ENCODE measurements around the gene METTL25. TPM values are rescaled to one million over a fixed set of nuclear protein-coding genes. Genes with fewer than 3 reads are reported as not detected.

Gene METTL25
- total RNA-seq, 1 donor from 2014 or later = 8.8 TPM

DNA sequence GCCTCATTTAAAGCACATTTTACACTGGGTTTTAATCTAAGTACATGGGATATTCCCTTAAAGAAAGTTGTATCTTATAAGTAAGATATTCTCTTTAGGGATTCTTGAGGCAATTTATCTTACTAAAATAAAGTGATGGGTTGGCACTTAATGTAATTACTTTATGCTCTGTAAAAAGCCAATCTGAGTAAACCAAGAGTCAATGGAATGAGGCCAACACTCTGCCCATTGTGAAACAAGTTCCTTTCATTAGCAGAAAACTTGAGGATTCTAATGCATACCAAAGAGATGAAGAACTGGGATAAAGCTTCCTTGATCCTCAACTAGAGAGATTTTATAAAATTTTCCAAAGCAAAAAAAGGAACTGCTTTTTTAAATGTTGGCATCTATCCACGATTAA is 121.2 kb downstream of the METTL25 start:
- Mint-ChIP-seq H3K9me3 (ENCODE audit: unreplicated experiment) (peaks cover 11% of the 10 kb centered on the region), H3K4me3 (ENCODE audit: unreplicated experiment) (no peak overlapping the region), H3K27me3 (ENCODE audit: unreplicated experiment) (no peaks in the 10 kb centered on the region), H3K36me3 (ENCODE audit: unreplicated experiment) (peaks cover 6% of the 10 kb centered on the region), H3K4me1 (ENCODE audit: unreplicated experiment) (peaks cover 11% of the 10 kb centered on the region), H3K27ac (ENCODE audit: unreplicated experiment) (no peak overlapping the region)
- TF ChIP-seq, protein P1, sequence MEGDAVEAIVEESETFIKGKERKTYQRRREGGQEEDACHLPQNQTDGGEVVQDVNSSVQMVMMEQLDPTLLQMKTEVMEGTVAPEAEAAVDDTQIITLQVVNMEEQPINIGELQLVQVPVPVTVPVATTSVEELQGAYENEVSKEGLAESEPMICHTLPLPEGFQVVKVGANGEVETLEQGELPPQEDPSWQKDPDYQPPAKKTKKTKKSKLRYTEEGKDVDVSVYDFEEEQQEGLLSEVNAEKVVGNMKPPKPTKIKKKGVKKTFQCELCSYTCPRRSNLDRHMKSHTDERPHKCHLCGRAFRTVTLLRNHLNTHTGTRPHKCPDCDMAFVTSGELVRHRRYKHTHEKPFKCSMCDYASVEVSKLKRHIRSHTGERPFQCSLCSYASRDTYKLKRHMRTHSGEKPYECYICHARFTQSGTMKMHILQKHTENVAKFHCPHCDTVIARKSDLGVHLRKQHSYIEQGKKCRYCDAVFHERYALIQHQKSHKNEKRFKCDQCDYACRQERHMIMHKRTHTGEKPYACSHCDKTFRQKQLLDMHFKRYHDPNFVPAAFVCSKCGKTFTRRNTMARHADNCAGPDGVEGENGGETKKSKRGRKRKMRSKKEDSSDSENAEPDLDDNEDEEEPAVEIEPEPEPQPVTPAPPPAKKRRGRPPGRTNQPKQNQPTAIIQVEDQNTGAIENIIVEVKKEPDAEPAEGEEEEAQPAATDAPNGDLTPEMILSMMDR (IDR thresholded peaks at IDR 0.05) = no peak
- no peak for DNase-seq (ENCODE audit: extremely low spot score, unreplicated experiment)

DNA sequence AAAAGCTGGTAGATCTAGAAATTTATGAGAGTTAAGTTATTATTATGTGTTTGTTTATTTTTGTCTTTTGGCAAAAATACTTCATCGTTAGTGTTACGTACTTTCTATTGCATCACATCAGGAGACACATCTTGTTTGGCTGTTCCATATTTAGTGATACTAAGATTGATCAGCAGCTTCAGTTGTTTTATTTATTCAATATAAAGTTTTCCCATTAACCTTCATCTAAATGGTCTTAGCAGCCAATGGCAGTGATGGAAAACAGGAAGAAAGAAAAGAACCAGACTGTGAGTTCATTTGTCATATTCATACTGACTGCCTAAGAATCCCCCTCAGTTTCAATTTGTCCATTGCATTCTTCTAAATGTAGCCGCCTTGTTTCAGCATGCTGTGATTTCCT is 122.3 kb downstream of the METTL25 start:
- TF ChIP-seq, protein P1 (IDR thresholded peaks at IDR 0.05) = no peak

DNA sequence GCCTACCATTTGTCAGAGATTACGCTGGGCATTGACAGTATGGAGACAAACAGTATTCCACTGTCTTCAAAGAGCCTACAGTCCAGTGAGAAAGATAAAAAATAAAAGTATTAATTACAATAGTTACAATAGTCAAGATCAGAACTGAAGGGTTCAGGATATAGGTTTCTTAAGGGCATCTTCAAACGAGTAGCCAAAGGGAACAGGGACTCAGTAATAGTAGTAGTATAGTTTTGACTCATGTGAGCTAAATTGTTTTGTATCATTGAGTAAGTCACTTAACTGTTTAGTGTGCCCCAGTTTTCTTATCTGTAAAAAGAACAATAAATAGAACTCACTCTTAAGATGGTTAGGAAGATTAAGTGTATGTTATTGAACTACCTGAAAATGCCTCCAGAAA is 123.6 kb downstream of the METTL25 start:
- Mint-ChIP-seq H3K4me1 (ENCODE audit: unreplicated experiment) (no peaks in the 10 kb centered on the region), H3K36me3 (ENCODE audit: unreplicated experiment) (peaks cover 2% of the 10 kb centered on the region), H3K4me3 (ENCODE audit: unreplicated experiment) (no peak overlapping the region), H3K27me3 (ENCODE audit: unreplicated experiment) (no peaks in the 10 kb centered on the region), H3K27ac (ENCODE audit: unreplicated experiment) (no peak overlapping the region), H3K9me3 (ENCODE audit: unreplicated experiment) (peaks cover 10% of the 10 kb centered on the region)
- no peak for DNase-seq (ENCODE audit: extremely low spot score, unreplicated experiment)
- TF ChIP-seq, protein P1 (IDR thresholded peaks at IDR 0.05) = no peak

More for the DNA sequence above, 122.3 kb downstream of the METTL25 start:
- Mint-ChIP-seq H3K27me3 (ENCODE audit: unreplicated experiment) (no peaks in the 10 kb centered on the region), H3K27ac (ENCODE audit: unreplicated experiment) (no peak overlapping the region), H3K9me3 (ENCODE audit: unreplicated experiment) (peaks cover 10% of the 10 kb centered on the region), H3K4me1 (ENCODE audit: unreplicated experiment) (peaks cover 3% of the 10 kb centered on the region), H3K36me3 (ENCODE audit: unreplicated experiment) (peaks cover 2% of the 10 kb centered on the region), H3K4me3 (ENCODE audit: unreplicated experiment) (no peak overlapping the region)
- DNase-seq (ENCODE audit: extremely low spot score, unreplicated experiment) = no peak

DNA sequence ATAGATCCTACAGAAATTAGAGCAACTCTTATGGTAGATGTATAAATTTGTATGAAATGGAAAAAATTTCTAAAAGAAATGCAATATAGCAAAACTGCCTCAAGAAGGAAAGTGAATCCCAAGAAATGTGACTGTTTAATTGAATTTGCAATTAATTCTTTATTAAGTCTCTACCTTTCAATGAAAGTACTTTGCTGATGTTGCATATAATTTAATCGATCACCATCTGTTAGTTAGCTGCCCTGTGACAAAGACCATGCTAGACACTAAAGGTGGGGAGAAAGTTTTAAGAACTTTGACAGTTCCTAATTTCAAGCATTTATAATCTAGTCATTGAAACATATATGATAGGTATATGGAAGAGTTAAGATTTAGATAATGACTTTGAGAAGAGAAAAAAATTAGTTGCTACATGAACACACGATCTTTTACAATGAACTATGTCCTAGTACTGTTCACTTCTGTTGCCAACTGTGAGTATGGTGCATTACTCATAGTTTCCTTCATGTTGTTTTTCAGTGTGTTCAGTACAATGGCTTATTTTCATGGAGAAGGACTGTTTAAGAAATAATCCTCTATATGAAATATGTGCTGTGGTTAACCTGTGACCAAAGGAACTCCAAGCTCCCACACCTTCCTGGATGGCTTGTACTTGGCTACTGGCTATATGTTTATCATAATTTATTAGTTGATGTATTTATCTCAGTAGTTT is 128.4 kb downstream of the METTL25 start:
- Mint-ChIP-seq H3K4me3 (ENCODE audit: unreplicated experiment) (no peak overlapping the region), H3K4me1 (ENCODE audit: unreplicated experiment) (no peaks in the 10 kb centered on the region), H3K27me3 (ENCODE audit: unreplicated experiment) (peaks cover 2% of the 10 kb centered on the region), H3K27ac (ENCODE audit: unreplicated experiment) (no peak overlapping the region), H3K9me3 (ENCODE audit: unreplicated experiment) (peaks cover 21% of the 10 kb centered on the region), H3K36me3 (ENCODE audit: unreplicated experiment) (no peaks in the 10 kb centered on the region)
- TF ChIP-seq, protein P1 (IDR thresholded peaks at IDR 0.05) = no peak
- DNase-seq (ENCODE audit: extremely low spot score, unreplicated experiment) = no peak

DNA sequence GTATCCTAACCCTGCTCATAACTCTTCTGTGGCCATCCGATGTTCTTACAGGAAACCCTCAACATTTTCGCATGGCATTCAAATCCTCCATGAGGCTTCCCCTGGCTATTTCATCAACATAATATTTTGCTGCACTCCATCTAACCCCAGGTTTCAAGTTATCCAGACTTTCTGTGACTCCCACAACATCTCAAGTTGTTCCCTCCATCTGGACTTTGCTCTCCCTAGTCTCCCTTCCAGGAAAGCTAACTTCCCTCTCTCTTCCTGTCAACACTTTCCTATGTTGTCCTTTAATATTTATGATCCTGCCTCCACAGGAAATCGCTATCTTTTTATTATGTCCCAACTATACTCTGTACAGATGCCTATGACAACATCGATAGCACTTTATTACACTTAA is 146.1 kb downstream of the METTL25 start:
- no peak for DNase-seq (ENCODE audit: extremely low spot score, unreplicated experiment)
- TF ChIP-seq, protein P1 (IDR thresholded peaks at IDR 0.05) = no peak
- Mint-ChIP-seq H3K4me1 (ENCODE audit: unreplicated experiment) (no peaks in the 10 kb centered on the region), H3K27me3 (ENCODE audit: unreplicated experiment) (peaks cover 28% of the 10 kb centered on the region), H3K9me3 (ENCODE audit: unreplicated experiment) (no peaks in the 10 kb centered on the region), H3K27ac (ENCODE audit: unreplicated experiment) (no peak overlapping the region), H3K4me3 (ENCODE audit: unreplicated experiment) (no peak overlapping the region), H3K36me3 (ENCODE audit: unreplicated experiment) (no peaks in the 10 kb centered on the region)

All from osteocyte (in vitro differentiated cells).